ENCODE data around the gene RNF10. TPM values are rescaled to one million over a fixed set of nuclear protein-coding genes. Genes with fewer than 3 reads are reported as not detected.
"Not testable (repeated sequence)": the region's sequence is repeated elsewhere in the genome, so short reads cannot be mapped to it uniquely, and the experiment has no call there.

Gene RNF10
- total RNA-seq, 2 experiments from 2014 or later: 165 to 168 TPM

DNA sequence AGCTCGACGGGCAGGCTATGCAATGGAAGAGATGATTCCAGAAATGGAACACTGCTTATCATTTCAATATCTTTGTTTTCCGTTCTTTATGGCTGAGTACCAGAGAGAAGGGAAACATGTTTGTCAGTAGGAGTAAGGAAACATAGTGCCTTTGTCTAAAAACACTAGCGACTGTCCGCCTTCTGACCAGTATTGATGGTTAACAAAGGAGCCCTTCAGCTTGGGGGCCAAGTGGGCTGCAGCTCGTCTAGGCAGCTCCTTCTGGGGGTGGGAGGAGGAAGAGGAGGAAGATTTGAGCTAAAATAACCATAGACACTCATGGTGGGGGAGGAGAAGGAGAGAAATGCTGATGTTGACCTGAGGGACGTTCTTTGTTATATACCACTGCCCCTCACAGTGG, 20.2 kb upstream of the RNF10 start:
- POLR2A ChIA-PET: interaction anchor here (0.6 kb wide), 1 partner anchor 150 kb away, joined by 4 read pairs; no protein-coding TSS in a partner anchor
- CTCF ChIA-PET: no interaction called here

- ChIA-PET CTCF (no interaction called here), POLR2A (no interaction called here)
These were observed 18.7 kb upstream of the RNF10 start for GRCh38 chr12:120515496-120515895.

GRCh38 chr12:120519324-120519723, 14.8 kb upstream of the RNF10 start:
- POLR2A ChIA-PET, CTCF ChIA-PET: not testable (repeated sequence)

GRCh38 chr12:120522568-120522967, 11.6 kb upstream of the RNF10 start:
- ChIA-PET CTCF (no interaction called here), POLR2A (no interaction called here)

GRCh38 chr12:120528861-120529525, 5.2 kb upstream of the RNF10 start, which contains the start of gene COQ5:
Gene COQ5 (minus strand): TSS chr12:120529158. CDS start chr12:120529141, 17 bp downstream.
- ChIA-PET POLR2A (interaction anchor here (0.8 to 1.0 kb wide), 3 partner anchors 34 to 238 kb away, joined by 4 to 5 read pairs (median 5); partner anchors contain the start of genes POP5 and RNU4-2), CTCF (interaction anchor here (0.9 kb wide), 2 partner anchors 10 to 32 kb away, joined by 3 read pairs; no protein-coding TSS in a partner anchor)

GRCh38 chr12:120529641-120530417, 4.3 kb upstream of the RNF10 start:
- POLR2A ChIA-PET: interaction anchor here (0.6 kb wide), 1 partner anchor 234 kb away, joined by 3 read pairs; no protein-coding TSS in a partner anchor
- CTCF ChIA-PET: no interaction called here

DNA sequence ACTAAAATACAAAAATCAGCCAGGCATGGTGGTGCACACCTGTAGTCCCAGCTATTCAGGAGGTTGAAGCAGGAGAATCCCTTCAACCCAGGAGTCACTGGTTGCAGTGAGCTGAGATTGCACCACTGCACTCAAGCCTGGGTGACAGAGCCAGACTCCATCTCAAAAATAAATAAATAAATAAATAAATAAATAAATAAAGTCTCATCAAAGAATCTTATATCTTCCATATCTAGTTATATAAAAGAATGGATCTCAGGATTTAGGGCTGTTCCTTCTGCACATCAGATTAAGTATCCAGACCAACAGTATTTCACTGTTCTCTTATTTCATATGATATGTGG, 3.8 kb upstream of the RNF10 start:
- CTCF ChIA-PET: not testable (repeated sequence)
- POLR2A ChIA-PET: interaction anchor here (0.6 kb wide), 1 partner anchor 235 kb away, joined by 3 read pairs; no protein-coding TSS in a partner anchor

GRCh38 chr12:120532701-120533238, 1.4 kb upstream of the RNF10 start:
- POLR2A ChIA-PET: no interaction called here
- CTCF ChIA-PET: no interaction called here

DNA sequence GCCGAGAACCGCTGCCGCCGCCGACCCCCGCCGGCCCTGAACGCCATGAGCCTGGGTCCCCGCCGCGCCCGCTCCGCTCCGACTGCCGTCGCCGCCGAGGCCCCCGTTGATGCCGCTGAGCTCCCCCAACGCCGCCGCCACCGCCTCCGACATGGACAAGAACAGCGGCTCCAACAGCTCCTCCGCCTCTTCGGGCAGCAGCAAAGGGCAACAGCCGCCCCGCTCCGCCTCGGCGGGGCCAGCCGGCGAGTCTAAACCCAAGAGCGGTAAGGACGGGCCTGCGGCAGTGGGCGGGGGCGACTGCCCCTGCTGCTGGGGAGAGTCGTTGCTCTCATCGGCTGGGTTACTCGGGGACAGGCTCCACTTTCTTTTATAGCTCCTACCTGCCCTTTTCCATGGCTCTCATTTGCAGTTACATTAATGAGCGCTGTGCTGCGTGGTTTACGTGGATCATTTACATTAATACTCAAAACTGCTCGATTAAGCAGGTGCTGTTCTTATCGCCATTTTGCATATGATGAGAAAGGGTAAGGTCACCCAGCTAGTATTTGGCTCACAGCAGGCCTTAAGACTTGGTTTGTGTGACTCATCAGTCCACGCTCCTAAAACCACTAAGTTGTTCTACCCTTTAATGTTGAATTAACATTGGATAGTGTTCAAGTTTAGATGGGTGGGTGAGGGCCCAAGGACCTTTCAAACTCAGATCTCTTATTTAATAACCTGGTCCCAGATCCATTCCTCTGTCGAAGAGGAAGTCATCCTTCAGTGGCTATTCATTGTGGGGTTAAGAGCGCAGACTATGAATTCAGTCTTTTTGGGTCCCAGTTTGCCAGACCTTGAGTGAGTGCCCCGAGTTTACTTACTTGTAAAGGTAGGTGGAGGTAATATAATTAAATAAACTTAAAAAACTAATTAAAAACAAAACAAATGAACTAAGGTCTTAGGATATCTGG, 823 bp downstream of the RNF10 start:
- POLR2A ChIA-PET: interaction anchor here (0.6 to 1.5 kb wide), 6 partner anchors 15 to 295 kb away, joined by 3 to 6 read pairs (median 4); partner anchors contain the start of gene POP5
- CTCF ChIA-PET: interaction anchor here (0.8 to 1.2 kb wide), 4 partner anchors 32 to 97 kb away, joined by 3 to 5 read pairs (median 3); partner anchors contain the start of gene SRSF9

DNA sequence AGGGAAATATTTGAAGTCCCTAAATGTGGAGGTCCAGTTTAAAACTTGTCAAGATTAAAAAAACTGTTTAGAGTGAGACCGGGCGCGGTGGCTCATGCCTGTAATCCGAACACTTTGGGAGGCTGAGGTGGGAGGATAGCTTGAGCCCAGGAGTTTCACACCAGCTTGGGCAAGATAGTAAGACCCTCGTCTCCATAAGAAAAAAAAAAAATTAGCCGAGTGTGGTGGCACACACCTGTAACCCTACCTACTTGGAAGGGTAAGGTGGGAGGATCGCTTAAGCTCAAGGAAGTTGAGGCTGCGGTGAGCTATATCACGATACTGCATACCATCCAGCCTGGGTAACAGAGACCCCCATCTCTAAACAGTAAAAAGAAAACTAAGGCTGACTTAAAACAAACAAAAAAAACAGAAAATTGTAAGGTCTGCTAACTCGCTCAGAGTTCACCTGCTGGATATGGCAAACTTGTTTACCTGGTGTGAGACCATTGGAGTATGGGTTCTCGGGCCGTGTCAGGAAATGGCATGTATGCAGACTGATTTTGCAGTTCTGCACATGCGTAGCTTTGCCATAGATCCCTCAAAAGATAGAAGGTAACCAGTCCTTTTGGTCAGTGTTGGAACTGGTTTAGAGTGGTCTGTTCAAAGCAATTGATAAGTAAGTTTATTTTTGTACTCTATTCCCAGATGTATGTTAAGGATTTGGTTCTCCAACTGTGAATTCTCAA, 2.1 kb downstream of the RNF10 start:
- POLR2A ChIA-PET: interaction anchor here (0.6 kb wide), 1 partner anchor 1130 kb away, joined by 3 read pairs; no protein-coding TSS in a partner anchor

GRCh38 chr12:120537856-120538220, 3.7 kb downstream of the RNF10 start:
- ChIA-PET CTCF (no interaction called here), POLR2A (no interaction called here)

More for the DNA sequence above, 2.1 kb downstream of the RNF10 start:
- CTCF ChIA-PET: interaction anchor here (1.0 kb wide), 1 partner anchor 79 kb away, joined by 3 read pairs; no protein-coding TSS in a partner anchor

DNA sequence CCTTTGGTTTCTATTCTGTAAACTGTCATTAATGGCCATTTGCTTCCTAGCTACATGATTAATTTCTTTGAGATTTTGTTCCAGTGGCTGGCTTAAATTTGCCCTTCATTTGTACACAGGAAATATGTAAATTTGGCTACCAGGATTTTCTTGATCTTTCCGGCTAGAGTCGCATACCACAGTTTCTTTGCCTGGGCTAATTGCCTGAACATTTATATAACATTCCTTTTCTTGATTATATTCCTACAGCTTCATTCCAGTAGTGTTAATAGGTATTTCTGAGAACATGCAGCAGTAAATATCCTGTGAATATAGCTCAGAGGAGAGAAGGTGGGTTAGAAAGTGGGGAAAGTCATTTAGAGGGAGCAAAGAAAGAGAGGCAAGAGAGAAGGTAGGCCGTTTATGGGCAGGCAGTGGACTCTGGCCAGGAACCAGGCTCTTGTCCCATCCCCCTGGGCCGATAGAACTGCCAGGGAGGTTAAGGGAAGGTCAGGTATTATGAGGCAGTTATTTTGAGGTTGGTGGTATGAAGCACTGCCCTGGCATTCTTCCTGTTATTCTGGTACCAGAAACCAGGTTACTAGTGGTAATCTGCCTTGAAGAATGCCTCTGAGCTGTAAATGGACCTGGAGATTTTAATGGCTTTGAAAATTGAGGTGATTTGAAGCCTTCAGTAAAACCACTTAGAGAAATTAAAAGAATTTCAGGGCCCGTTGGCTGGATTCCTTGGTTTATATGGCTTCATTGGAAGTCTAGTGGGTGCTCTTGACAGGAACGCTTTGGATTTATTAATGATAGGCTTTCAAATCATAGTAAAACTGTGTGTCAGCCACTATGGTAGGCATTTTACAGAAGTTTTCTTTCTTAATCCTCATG, 4.4 kb downstream of the RNF10 start:
- POLR2A ChIA-PET: no interaction called here

DNA sequence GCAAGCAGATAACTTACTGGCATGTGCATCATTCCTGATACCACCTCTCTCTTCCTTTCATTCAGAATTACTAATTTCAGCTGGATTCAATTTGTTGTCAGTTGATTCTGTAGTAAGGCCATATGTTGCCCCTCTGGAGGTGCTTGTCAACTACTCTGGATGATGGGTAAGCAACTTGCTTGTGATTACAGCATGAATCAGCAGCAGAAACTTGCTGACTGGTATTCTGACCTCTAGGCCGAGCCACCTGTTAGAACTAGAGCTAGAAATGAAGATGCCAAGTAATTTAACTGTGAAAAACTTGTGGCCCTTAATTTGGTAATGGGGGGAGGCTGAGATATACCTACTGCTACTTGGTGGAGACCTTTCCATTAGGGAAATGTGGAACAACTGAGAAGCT, 5.1 kb downstream of the RNF10 start:
- ChIA-PET POLR2A (no interaction called here), CTCF (interaction anchor here (0.6 to 1.4 kb wide), 4 partner anchors 10 to 641 kb away, joined by 3 read pairs; partner anchors contain the start of gene COQ5)

More for the DNA sequence above, 4.4 kb downstream of the RNF10 start:
- CTCF ChIA-PET: interaction anchor here (1.2 to 1.4 kb wide), 2 partner anchors 10 to 21 kb away, joined by 3 read pairs; partner anchors contain the start of gene COQ5

DNA sequence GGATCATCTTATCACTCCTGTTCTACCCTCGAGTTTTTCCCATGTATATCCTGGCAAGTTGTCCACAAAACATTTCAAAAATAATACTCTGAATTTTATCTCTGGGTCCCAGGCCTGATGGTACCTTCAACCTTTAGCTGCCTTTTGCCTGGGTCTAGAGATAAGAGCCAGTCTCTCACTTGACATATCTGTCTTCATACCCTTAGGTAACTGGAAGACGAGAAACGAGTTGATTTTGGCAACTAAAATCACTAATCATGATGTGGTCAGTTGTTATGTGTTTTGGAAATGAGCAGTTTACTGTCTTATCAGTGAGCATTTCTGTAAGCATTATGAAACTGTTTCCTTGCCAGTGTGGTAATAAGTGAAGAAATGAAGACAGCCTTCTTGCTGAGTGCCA, 6.3 kb downstream of the RNF10 start:
- POLR2A ChIA-PET: no interaction called here
- CTCF ChIA-PET: no interaction called here

GRCh38 chr12:120542166-120542565, 8.0 kb downstream of the RNF10 start:
- POLR2A ChIA-PET: no interaction called here
- CTCF ChIA-PET: no interaction called here

DNA sequence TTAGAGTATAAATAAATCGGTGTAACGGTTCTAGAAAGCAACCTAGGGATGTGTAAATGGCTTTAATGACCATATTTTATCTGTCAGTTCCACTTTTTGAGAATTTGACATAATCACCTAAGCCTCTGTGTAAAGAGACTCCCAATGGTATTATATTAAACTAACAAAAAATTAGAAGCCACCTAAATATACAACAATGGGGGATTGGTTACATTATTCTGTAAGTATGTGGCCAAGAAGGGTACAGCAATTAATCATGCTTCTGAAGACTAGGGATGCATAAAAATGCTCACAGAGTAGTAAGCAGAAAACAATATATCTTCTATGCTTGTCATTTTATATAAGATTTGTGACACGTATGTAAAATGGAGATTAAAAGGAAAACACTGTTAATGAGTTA, 10.5 kb downstream of the RNF10 start:
- ChIA-PET POLR2A (no interaction called here), CTCF (no interaction called here)

DNA sequence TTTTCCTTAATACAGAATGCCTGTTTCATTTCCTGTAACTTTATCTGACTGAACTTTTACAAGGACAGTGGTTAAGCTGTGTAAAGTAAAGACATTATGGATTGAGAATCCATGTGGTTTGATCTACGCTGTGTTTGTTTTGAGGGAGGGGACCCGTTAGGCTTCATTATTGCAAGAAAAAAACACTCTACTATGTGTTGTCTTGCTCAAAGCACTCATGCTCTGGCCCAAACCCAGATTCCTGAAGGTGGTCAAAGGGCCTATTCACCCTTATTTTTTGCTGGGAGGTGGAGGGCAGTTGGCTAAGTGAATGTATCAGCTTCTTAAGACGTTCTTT, 11.9 kb downstream of the RNF10 start:
- CTCF ChIA-PET: no interaction called here
- POLR2A ChIA-PET: no interaction called here

- CTCF ChIA-PET: no interaction called here
- POLR2A ChIA-PET: interaction anchor here (0.6 kb wide), 1 partner anchor 354 kb away, joined by 5 read pairs; the partner anchor contains the start of gene RPLP0
These were observed 20.5 kb downstream of the RNF10 start for GRCh38 chr12:120554678-120555077.
